LNCAP (cell line): ENCODE data around the gene PCDH12.

ENCODE experiments used
- TF ChIP-seq, protein P1 (sequence below): fragments of 450-650 bp; IDR thresholded peaks from 2 replicates; pipeline ENCODE4 v1.5.1; 2017; ENCODE audit warnings: mild to moderate bottlenecking

Gene PCDH12

DNA sequence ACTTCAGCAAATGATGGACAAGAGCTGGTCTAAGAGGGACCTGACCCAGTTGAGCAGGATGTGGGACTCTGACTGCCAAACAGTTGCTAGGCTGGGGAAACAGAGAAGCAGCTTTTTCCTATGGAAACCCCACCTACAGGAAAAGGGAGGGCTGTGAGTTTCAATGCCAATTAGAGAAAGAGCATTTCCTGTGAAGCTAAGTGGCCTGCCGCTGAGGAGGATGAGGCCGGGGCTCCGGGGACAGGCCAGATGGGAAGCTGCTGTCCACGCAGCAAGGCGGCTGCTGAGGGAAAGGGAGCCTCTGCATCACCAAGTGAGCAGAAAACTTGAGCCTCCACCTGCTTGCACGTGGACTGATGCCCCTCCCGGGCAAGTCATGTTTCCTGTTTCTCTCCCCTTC lies at the start of gene PCDH12:
Gene PCDH12, minus strand, starts transcription at position 90 of the 400 bp plus-strand sequence. CDS start 351 bp downstream, outside the sequence.
- TF ChIP-seq, protein P1, sequence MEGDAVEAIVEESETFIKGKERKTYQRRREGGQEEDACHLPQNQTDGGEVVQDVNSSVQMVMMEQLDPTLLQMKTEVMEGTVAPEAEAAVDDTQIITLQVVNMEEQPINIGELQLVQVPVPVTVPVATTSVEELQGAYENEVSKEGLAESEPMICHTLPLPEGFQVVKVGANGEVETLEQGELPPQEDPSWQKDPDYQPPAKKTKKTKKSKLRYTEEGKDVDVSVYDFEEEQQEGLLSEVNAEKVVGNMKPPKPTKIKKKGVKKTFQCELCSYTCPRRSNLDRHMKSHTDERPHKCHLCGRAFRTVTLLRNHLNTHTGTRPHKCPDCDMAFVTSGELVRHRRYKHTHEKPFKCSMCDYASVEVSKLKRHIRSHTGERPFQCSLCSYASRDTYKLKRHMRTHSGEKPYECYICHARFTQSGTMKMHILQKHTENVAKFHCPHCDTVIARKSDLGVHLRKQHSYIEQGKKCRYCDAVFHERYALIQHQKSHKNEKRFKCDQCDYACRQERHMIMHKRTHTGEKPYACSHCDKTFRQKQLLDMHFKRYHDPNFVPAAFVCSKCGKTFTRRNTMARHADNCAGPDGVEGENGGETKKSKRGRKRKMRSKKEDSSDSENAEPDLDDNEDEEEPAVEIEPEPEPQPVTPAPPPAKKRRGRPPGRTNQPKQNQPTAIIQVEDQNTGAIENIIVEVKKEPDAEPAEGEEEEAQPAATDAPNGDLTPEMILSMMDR, result no peak

DNA sequence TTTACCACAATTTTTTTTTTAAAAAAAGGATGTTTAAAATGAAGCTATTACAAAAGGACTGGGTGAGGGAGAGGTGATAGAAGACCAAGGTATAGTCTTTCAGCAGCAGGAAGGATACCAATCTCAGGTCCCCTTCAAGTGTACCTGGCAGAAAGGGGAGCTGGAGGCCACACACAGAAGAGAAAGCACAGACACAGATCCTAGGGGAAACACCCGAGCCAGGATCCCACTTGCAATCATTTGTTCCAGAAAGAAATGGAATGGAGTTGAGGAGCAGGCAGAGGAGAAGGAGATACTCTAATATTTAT lies 49.2 kb upstream of the PCDH12 start:
- TF ChIP-seq, protein P1, result no peak

DNA sequence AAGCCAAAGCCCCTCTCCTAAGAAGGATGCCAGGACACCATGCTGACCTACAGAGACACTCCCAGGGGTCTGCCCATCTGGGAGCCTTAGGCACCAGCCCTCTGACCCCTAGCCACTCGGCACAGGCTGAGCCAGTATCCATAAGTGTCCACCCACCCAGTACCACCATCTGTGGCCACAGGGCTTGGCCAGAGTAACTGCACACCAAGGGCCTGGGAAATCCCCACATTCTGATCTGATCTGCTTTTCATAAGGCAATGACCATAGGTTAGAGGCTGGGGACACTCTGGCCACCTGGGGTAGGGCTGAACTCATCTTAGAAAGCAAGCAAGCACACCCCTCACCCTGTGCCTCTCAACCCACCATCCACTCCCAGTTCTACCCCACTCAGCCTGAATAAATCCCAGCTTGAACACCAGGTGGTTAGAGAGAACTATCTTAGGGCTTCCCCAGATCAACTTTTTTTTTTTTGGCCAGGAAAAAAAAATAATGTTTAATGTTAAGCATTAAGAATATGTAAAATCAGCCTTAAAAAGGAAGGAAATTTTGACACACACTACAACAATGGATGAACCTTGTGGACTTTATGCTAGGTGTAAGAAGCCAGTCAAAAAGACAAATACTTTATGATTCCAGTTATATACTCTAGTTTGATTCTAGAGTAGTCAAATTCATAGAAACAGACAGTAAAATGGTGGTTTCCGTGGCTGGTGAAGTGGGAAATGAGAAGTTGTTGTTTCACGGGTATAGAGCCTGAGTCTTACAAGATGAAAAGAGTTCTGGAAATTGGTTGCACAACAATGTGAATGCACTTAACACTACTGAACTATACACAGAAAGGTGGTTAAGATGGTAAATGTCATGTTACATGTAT lies 48.6 kb upstream of the PCDH12 start:
- TF ChIP-seq, protein P1, result no peak

DNA sequence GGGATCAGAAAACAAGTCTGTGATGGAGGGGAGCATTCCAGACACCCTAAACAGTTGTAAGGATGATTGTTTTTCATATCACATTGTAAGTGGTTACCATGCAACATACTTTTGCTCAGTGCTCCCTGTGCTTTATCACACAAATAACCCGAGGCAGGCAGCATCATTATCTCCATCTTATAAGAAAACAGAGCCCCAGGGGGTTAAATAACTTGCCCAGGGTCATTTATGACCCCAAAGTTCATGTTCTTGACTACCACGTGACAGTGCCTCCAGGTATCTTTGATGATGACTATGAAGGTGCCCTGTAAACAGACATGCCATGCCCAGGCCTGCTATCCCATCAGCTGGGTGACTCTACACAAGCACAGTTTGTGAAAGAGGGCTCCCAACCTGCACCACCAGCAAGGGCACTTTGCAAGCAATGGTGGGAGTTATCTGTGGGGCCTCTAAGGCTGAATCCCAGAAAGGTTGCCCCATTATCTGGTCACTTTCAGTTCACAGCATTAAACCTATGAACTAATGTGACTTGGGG lies 45.3 kb upstream of the PCDH12 start:
- TF ChIP-seq, protein P1, result no peak

DNA sequence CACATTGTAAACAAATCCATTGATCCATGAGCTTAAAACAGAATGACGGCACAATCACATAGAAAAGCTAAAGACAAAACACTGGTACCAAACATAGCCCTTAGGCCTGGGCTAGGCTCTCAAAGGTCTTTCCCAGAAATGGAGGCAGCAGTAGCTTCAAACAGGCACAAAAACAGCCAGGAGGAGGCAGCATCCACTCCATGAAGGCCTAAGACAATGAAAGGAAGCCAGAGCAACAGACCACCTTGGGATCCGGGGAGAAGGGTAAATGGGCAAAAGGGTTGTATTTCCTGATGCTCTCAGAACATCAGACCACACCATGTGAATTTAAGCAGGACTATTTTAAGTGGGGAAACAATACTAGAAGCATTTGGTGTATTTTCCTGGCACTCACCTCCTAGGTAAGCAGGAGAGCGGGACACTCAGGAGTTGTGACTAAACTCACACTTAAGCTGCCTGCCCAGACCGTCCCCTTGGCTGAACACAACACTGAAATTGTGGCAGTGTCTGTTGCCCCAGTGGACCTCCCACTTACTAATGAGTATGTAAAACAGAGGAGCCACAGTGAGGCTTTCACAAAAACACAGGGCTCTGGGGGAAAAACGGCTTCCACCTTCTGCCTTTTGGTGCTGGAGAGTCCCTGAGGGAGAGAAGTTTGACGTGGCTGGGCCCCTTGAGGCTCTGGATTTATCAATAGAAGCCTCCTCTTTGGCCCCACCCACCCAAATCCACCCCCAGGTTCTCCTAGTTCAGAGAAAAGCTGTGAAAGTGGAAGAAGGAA lies 42.9 kb upstream of the PCDH12 start:
- TF ChIP-seq, protein P1, result no peak

DNA sequence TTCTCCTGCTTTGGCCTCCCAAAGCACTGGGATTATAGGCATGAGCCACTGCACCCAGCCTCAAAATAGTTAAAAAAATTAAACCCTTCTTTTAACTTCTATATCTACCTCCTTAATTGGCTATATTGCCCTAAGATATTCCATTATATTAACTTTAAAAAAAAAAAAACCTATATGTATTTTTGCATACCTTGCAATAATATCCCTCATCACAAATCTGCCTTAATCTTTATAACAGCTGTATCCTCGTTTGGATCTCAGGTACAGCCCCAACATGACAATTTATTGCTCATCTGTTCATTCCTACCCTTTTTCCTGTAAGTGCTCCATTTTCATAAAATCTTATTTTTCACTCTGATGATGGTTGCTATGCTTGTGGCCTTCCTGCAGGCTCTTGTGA lies 42.2 kb upstream of the PCDH12 start:
- TF ChIP-seq, protein P1, result no peak

DNA sequence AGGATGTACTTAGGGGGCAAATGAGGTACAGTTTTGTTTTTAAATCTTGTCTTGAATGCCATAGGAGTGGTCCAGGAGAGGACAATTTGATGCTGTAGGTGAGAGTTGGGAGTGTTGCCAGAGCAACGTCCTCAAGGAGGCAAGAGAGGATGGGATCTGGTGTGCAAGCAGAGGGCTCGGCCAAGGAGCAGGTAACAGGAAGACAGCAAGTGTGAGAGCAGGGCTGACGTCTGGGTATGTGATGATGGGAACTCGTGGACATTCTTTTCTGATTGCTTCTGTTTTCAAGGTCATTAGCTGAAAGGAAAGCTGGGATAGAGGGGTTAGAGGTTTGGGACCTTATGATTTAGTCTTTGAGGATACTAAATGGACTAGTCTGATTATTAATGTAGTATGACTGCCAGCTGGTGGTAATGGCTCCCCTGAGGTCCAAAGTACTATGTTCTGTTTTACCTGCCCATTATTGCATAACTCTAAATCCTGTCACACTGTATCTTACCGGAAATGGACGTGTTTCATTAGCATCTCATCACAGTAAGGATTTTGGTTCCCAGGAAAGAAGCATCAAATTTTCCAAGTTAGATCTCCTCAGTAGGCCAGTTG lies 39.5 kb upstream of the PCDH12 start:
- TF ChIP-seq, protein P1, result no peak
